Sciatic nerve (tissue), 2 donors: Measurements from ENCODE around the gene MARS1. TPM values are rescaled to one million over a fixed set of nuclear protein-coding genes. Genes with fewer than 3 reads are reported as not detected.
"Not testable (repeated sequence)": the region's sequence is repeated elsewhere in the genome, so short reads cannot be mapped to it uniquely, and the experiment has no call there.

Source experiments
- ATAC-seq: fragments of 200-7000 bp; cut with Tn5 transposase; one replicate; pipeline ENCODE4 v1.9.1; 2020; ENCODE audit warnings: mild to moderate bottlenecking, moderate library complexity
- DNase-seq: peaks from one replicate; pipeline ENCODE4 v3.0.0-alpha.2; 2020; ENCODE audit warnings: low spot score
- intact Hi-C: fragments of 100-400 bp; cut with DNase I; formaldehyde crosslinking; loops from one replicate; pipeline ENCODE4 v1.14.2; 2022
- total RNA-seq: library from RNA; stranded (reverse); fragmentation: NEBNext Ultra II Directional; extraction: Animal tissue kit (Norgen Biotek cat#: 25700); gene quantifications from one replicate; pipeline ENCODE4 v1.2.1, GENCODE V29; 2021
- donor health status: DM: no; HTN: no; CAD: no.
- donor health status: DM: no; HTN: no; CAD: no.

MARS1 gene
- total RNA-seq, 1 donor from 2014 or later: 121 TPM

- ATAC-seq (no peak), DNase-seq (no peak)
- intact Hi-C loops: no loop called here
Measured at GRCh38 chr12:57481671-57482070, 6.2 kb upstream of the MARS1 start.

GRCh38 chr12:57483466-57483865 lies 4.4 kb upstream of the MARS1 start:
- no peak for ATAC-seq
- no peak for DNase-seq
- intact Hi-C loops: no loop called here

GRCh38 chr12:57485695-57486094 lies 2.2 kb upstream of the MARS1 start:
- DNase-seq (no peak), ATAC-seq (no peak)
- intact Hi-C loops: loop anchor here (2.0 kb wide), 1 partner anchor 67 kb away; no protein-coding TSS in a partner anchor

GRCh38 chr12:57487055-57487596 lies 742 bp upstream of the MARS1 start:
- intact Hi-C loops: loop anchor here (2.0 kb wide), 1 partner anchor 66 kb away; no protein-coding TSS in a partner anchor

GRCh38 chr12:57488402-57489156 lies 711 bp downstream of the MARS1 start:
- DNase-seq (no peak), ATAC-seq (no peak)
- intact Hi-C loops: no loop called here

More at GRCh38 chr12:57487055-57487596, 742 bp upstream of the MARS1 start:
- no peak for ATAC-seq
- DNase-seq: no peak

GRCh38 chr12:57489157-57489641 lies 1.3 kb downstream of the MARS1 start:
- ATAC-seq: no peak
- intact Hi-C loops: no loop called here
- DNase-seq: no peak

GRCh38 chr12:57490126-57490525 lies 2.3 kb downstream of the MARS1 start:
- intact Hi-C loops: no loop called here
- ATAC-seq: no peak
- DNase-seq: no peak

GRCh38 chr12:57491393-57492280 lies 3.8 kb downstream of the MARS1 start:
- no peak for ATAC-seq
- no peak for DNase-seq
- intact Hi-C loops: no loop called here

GRCh38 chr12:57495051-57495701 lies 7.3 kb downstream of the MARS1 start:
- DNase-seq, intact Hi-C loops, ATAC-seq: not testable (repeated sequence)

GRCh38 chr12:57496822-57497221 lies 9.0 kb downstream of the MARS1 start:
- intact Hi-C loops: no loop called here
- ATAC-seq (no peak), DNase-seq (no peak)

- ATAC-seq (no peak), DNase-seq (no peak)
- intact Hi-C loops: no loop called here
Measured at GRCh38 chr12:57497223-57498131, 9.6 kb downstream of the MARS1 start.

- intact Hi-C loops: no loop called here
- ATAC-seq: no peak
Measured at GRCh38 chr12:57498132-57498502, 10.2 kb downstream of the MARS1 start.

GRCh38 chr12:57498571-57498970 lies 10.7 kb downstream of the MARS1 start:
- ATAC-seq (no peak), DNase-seq (no peak)
- intact Hi-C loops: no loop called here

More at GRCh38 chr12:57498132-57498502, 10.2 kb downstream of the MARS1 start:
- DNase-seq: no peak

GRCh38 chr12:57500213-57500612 lies 12.3 kb downstream of the MARS1 start:
- intact Hi-C loops: no loop called here
- DNase-seq (no peak), ATAC-seq (no peak)

GRCh38 chr12:57502311-57502969 lies 14.6 kb downstream of the MARS1 start:
- intact Hi-C loops, DNase-seq, ATAC-seq: not testable (repeated sequence)

GRCh38 chr12:57506541-57506940 lies 18.7 kb downstream of the MARS1 start:
- intact Hi-C loops, DNase-seq, ATAC-seq: not testable (repeated sequence)

- intact Hi-C loops, DNase-seq, ATAC-seq: not testable (repeated sequence)
Measured at GRCh38 chr12:57507796-57508195, 19.9 kb downstream of the MARS1 start.
